ENCODE measurements around the gene CDK8. TPM values are rescaled to one million over a fixed set of nuclear protein-coding genes. Genes with fewer than 3 reads are reported as not detected.

CDK8 gene
- total RNA-seq, 1 experiment from 2014 or later = 35.1 TPM

DNA sequence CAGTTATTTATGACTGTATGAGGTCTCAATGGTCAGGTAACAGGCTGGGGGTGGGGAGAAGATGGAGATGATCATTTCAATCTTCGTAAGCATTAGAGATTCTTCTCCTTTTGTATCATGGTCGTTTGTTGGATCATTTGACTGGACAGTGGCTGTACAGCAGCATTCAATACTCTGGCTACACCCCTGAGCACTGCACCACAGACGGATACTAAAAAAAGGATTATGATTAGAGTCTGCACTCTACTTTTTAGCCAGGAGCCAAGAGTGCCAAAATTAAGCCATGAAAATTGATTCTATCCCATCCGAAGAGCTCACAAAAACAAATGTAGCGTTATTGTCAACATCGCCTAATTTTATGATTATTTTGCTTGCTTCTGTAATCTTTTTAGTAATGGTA lies 41.9 kb downstream of the CDK8 start:
- Histone ChIP-seq H3K4me3 (ENCODE audit: low read depth, low read length) (no peak overlapping the region), H3K36me3 (ENCODE audit: control insufficient read depth, insufficient read depth, low read length) (no peaks in the 10 kb centered on the region), H3K9me3 (no peaks in the 10 kb centered on the region), H3K4me1 (0 out of 2 replicates have a peak, but pooled peaks cover 5% of the 10 kb centered on the region), H3K27me3 (replicated peaks; ENCODE audit: control insufficient read depth, insufficient read depth, low read length) (no peaks in the 10 kb centered on the region)
- no peaks in the 10 kb centered on the region for H3K36me3 Mint-ChIP-seq (ENCODE audit: insufficient read depth, unreplicated experiment)
- no peak overlapping the region for H3K4me3 Mint-ChIP-seq (ENCODE audit: unreplicated experiment)
- intact Hi-C loops (cut with micrococcal nuclease; ENCODE audit: unreplicated experiment) = no loop called here
- BruUV-seq (replicated peaks) = no TSS peak
- ChIA-PET CTCF (no interaction called here), POLR2A (no interaction called here)
- H3K27me3 Mint-ChIP-seq (ENCODE audit: insufficient read depth, unreplicated experiment) = no peaks in the 10 kb centered on the region
- DNase-seq = no peak
- H3K9me3 Mint-ChIP-seq (ENCODE audit: unreplicated experiment) = no peaks in the 10 kb centered on the region
- no peak for TF ChIP-seq CTCF (IDR thresholded peaks at IDR 0.05; ENCODE audit: insufficient read depth in 1 of 2, low read depth in 1 of 2, low read length in 1 of 2, severe bottlenecking in 1 of 2, unreplicated experiment in 1 of 2)
- H3K4me1 Mint-ChIP-seq (ENCODE audit: low read depth, unreplicated experiment) = no peaks in the 10 kb centered on the region
- H3K27ac Mint-ChIP-seq (ENCODE audit: unreplicated experiment) = no peak overlapping the region

- CTCF ChIA-PET = no interaction called here
Observed at GRCh38 chr13:26299168-26299750, 45.3 kb downstream of the CDK8 start.

DNA sequence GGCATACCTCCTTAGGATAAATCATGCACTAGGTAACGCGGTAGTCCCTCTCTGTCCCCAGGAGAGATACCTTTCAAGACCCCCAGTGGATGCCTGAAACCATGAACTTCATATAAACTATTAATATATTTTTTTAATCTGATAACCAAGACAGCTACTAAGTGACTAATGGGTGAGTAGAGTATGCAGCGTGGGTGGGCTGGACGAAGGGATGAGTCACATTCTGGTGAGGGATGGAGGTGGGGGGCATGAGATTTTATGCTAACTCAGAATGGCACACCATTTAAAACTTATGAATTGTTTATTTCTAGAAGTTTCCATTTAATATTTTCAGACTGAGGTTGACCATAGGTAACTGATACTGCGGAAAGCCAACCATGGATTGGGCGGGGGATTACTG lies 46.2 kb downstream of the CDK8 start:
- ChIA-PET POLR2A (no interaction called here), CTCF (no interaction called here)
- no peak overlapping the region for H3K4me3 ChIP-seq (ENCODE audit: low read depth, low read length)
- Mint-ChIP-seq H3K36me3 (ENCODE audit: insufficient read depth, unreplicated experiment) (no peaks in the 10 kb centered on the region), H3K27ac (ENCODE audit: unreplicated experiment) (no peak overlapping the region), H3K4me3 (ENCODE audit: unreplicated experiment) (no peak overlapping the region), H3K4me1 (ENCODE audit: low read depth, unreplicated experiment) (no peaks in the 10 kb centered on the region), H3K9me3 (ENCODE audit: unreplicated experiment) (no peaks in the 10 kb centered on the region), H3K27me3 (ENCODE audit: insufficient read depth, unreplicated experiment) (no peaks in the 10 kb centered on the region)
- H3K36me3 ChIP-seq (ENCODE audit: control insufficient read depth, insufficient read depth, low read length) = no peaks in the 10 kb centered on the region
- H3K9me3 ChIP-seq = no peaks in the 10 kb centered on the region
- intact Hi-C loops (cut with micrococcal nuclease; ENCODE audit: unreplicated experiment) = no loop called here
- DNase-seq = no peak
- H3K4me1 ChIP-seq = 0 out of 2 replicates have a peak, but pooled peaks cover 5% of the 10 kb centered on the region
- no TSS peak for BruUV-seq (replicated peaks)
- no peaks in the 10 kb centered on the region for H3K27me3 ChIP-seq (replicated peaks; ENCODE audit: control insufficient read depth, insufficient read depth, low read length)
- no peak for TF ChIP-seq CTCF (IDR thresholded peaks at IDR 0.05; ENCODE audit: insufficient read depth in 1 of 2, low read depth in 1 of 2, low read length in 1 of 2, severe bottlenecking in 1 of 2, unreplicated experiment in 1 of 2)

More at GRCh38 chr13:26299168-26299750, 45.3 kb downstream of the CDK8 start:
- intact Hi-C loops (cut with micrococcal nuclease; ENCODE audit: unreplicated experiment) = no loop called here
- POLR2A ChIA-PET = no interaction called here
- DNase-seq = no peak
- Mint-ChIP-seq H3K27me3 (ENCODE audit: insufficient read depth, unreplicated experiment) (no peaks in the 10 kb centered on the region), H3K27ac (ENCODE audit: unreplicated experiment) (no peak overlapping the region), H3K9me3 (ENCODE audit: unreplicated experiment) (no peaks in the 10 kb centered on the region), H3K4me1 (ENCODE audit: low read depth, unreplicated experiment) (no peaks in the 10 kb centered on the region), H3K36me3 (ENCODE audit: insufficient read depth, unreplicated experiment) (no peaks in the 10 kb centered on the region), H3K4me3 (ENCODE audit: unreplicated experiment) (no peak overlapping the region)
- Histone ChIP-seq H3K36me3 (ENCODE audit: control insufficient read depth, insufficient read depth, low read length) (no peaks in the 10 kb centered on the region), H3K4me1 (0 out of 2 replicates have a peak, but pooled peaks cover 5% of the 10 kb centered on the region), H3K9me3 (no peaks in the 10 kb centered on the region), H3K4me3 (ENCODE audit: low read depth, low read length) (no peak overlapping the region), H3K27me3 (replicated peaks; ENCODE audit: control insufficient read depth, insufficient read depth, low read length) (no peaks in the 10 kb centered on the region)
- BruUV-seq (replicated peaks) = no TSS peak
- no peak for TF ChIP-seq CTCF (IDR thresholded peaks at IDR 0.05; ENCODE audit: insufficient read depth in 1 of 2, low read depth in 1 of 2, low read length in 1 of 2, severe bottlenecking in 1 of 2, unreplicated experiment in 1 of 2)
